ENCODE measurements around the gene MPPED2.

MPPED2 gene, protein sequence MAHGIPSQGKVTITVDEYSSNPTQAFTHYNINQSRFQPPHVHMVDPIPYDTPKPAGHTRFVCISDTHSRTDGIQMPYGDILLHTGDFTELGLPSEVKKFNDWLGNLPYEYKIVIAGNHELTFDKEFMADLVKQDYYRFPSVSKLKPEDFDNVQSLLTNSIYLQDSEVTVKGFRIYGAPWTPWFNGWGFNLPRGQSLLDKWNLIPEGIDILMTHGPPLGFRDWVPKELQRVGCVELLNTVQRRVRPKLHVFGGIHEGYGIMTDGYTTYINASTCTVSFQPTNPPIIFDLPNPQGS

DNA sequence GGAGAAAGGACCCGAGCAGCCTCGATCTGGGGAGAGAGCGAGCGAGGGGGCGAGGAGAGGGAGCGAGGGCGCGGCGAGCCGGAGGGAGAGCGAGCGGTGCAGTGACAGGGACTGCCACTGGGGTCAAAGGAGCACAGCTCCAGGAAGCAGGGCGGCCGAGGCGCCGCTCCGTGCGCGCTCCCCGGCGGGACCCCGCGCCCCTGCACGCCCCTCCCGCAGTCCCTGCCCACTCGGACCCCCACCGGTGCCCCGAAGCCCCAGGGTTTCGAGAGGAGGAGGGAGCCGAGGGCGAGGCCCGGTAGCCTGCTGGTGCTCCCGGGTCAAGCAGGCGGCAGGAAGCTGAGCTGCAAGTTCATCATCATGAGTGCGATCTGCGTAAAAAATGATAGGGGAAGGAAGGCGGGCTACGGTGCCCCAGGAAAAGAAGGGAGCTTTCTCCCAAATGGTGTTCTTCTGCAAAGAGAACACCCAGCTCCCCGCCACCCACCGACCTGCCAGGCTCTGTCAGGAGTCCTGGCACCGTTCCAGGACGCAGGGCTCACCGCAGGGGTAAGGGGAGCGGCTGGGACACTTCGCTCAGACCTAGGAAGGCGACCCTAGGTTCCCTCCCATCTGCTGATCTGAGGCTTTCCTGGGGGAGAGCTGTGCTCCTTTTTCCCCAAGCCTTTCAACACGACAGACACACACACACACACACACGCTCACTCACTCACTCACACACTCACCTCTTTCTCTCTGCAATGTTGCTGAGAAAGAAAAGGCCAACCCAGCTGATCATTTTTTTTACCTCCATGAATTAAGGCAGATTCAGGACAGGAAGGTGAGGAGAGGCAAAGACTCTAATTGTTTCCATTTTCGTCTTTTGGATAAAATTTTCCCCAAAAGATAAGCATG, at the start of gene MPPED2:
TSS of gene MPPED2 (minus strand) at position 103 of the 894 bp plus-strand sequence. CDS start 5,980 bp downstream, outside the sequence.
- intact Hi-C loops (cut with DNase I; ENCODE audit: low total_unique reads) = no loop called here
- Histone ChIP-seq H3K4me1 (peaks cover 0 to 15% (median 9%) of the 10 kb centered on the region in 4 donors), H3K9me3 (no peaks in the 10 kb centered on the region), H3K36me3 (no peaks in the 10 kb centered on the region), H3K27ac (peak within 1 kb of the TSS; percentile 75 to 81), H3K27me3 (no peaks in the 10 kb centered on the region), H3K4me3 (peak within 1 kb of the TSS; percentile 78 to 81)
- peak; percentile 25 to 65 for DNase-seq
- TF ChIP-seq, protein P1, sequence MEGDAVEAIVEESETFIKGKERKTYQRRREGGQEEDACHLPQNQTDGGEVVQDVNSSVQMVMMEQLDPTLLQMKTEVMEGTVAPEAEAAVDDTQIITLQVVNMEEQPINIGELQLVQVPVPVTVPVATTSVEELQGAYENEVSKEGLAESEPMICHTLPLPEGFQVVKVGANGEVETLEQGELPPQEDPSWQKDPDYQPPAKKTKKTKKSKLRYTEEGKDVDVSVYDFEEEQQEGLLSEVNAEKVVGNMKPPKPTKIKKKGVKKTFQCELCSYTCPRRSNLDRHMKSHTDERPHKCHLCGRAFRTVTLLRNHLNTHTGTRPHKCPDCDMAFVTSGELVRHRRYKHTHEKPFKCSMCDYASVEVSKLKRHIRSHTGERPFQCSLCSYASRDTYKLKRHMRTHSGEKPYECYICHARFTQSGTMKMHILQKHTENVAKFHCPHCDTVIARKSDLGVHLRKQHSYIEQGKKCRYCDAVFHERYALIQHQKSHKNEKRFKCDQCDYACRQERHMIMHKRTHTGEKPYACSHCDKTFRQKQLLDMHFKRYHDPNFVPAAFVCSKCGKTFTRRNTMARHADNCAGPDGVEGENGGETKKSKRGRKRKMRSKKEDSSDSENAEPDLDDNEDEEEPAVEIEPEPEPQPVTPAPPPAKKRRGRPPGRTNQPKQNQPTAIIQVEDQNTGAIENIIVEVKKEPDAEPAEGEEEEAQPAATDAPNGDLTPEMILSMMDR (IDR thresholded peaks at IDR 0.05) = peak; percentile 21 to 46

DNA sequence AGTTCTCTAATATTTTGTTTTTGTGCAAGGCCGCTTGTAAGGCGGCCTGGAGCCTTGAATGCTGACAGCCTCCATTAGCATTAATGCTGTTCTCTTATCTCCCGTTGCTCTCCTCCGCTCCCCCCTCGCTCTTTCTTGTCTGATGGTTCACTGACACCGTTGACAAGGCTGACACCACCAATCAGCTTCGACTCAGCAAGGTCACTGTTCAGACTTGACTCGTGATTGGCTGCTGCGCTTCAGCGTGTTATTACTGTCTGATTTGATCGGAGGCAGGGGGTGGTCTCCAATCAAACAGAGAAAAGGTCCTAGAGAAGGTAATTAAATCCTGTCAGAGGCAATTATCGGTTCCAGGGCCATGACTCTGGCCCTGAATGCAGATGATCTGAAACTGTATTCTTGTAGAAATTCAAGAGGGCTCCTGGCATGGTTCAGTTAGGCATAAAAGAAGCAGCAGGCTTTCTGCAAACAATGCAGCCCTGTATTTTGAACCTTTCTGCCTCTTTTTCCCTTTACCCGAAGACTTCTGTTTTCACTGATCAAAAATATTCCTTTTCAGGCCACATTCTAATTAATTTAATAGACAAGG, 49.3 kb upstream of the MPPED2 start:
- DNase-seq = no peak
- H3K4me1 ChIP-seq = no peaks in the 10 kb centered on the region
- no peak overlapping the region for H3K4me3 ChIP-seq
- H3K36me3 ChIP-seq = no peaks in the 10 kb centered on the region
- intact Hi-C loops (cut with DNase I; ENCODE audit: low total_unique reads) = no loop called here
- no peaks in the 10 kb centered on the region for H3K9me3 ChIP-seq
- TF ChIP-seq, protein P1 (IDR thresholded peaks at IDR 0.05) = no peak
- H3K27ac ChIP-seq = no peak overlapping the region
- no peaks in the 10 kb centered on the region for H3K27me3 ChIP-seq

DNA sequence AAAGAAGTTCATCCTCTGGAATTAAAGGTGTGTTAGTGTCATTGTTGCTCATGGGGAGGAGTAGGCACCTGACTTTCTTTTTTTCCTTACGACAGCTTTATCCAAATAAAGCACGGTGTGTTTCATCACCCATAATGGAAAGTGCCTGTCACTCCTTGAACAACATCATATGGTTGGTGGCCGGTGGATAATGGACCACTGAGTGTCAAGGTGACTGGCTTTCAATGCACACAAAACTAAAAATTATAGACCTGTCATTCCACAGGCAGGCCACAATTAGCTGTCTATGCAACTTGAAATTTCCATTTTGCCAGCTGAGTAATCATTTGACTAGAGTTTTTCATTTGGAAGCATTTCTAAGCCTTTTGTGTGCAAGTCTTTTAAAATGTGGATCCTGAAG, 45.0 kb upstream of the MPPED2 start:
- no peak for DNase-seq
- intact Hi-C loops (cut with DNase I; ENCODE audit: low total_unique reads) = no loop called here
- TF ChIP-seq, protein P1 (IDR thresholded peaks at IDR 0.05) = no peak
- no peak overlapping the region for H3K27ac ChIP-seq
- H3K9me3 ChIP-seq = no peaks in the 10 kb centered on the region
- H3K4me3 ChIP-seq = no peak overlapping the region
- no peaks in the 10 kb centered on the region for H3K4me1 ChIP-seq
- H3K27me3 ChIP-seq = no peaks in the 10 kb centered on the region
- H3K36me3 ChIP-seq = no peaks in the 10 kb centered on the region

DNA sequence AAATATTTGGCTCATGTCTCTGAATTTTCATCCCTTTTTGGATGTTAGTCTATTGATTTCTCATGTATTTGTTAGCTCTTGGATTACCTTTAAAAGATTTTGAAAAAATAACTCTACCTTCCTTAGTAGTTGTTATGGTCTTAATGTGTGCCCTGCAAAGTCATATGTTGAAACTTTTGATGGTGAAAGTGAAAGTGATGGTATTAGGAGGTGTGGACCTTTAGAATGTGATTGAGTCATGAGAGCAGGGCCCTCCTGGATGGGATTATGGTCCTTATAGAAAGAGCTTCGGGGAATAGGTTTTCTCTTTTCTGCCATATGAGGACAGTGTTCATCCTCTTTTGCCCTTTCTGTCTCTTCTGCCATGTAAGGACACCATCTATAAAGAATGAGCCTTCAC, 33.6 kb upstream of the MPPED2 start:
- Histone ChIP-seq H3K27me3 (no peaks in the 10 kb centered on the region), H3K27ac (no peak overlapping the region), H3K36me3 (no peaks in the 10 kb centered on the region), H3K4me3 (no peak overlapping the region), H3K4me1 (no peaks in the 10 kb centered on the region), H3K9me3 (no peaks in the 10 kb centered on the region)
- no peak for DNase-seq
- TF ChIP-seq, protein P1 (IDR thresholded peaks at IDR 0.05) = no peak
- intact Hi-C loops (cut with DNase I; ENCODE audit: low total_unique reads) = no loop called here

DNA sequence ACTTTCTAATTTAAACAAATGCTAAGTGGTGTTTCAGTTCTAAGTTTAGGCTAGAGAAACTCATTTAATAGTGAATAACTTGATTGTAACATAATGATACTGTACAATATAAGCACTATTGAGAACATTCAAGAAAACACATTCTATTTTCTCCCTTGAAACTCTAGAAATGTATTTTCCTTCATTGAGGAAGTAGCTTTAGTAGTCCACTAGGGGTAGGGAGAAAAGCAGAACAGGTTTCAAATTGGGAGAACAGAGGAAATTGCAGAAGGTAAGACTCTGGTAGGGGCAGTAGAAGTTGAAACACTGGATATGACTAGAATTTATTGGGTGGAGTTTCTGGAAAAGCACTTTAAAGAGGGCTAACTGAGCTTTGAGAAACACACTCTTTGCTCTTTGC, 31.6 kb upstream of the MPPED2 start:
- Histone ChIP-seq H3K9me3 (no peaks in the 10 kb centered on the region), H3K36me3 (no peaks in the 10 kb centered on the region), H3K4me3 (no peak overlapping the region), H3K4me1 (no peaks in the 10 kb centered on the region), H3K27me3 (no peaks in the 10 kb centered on the region), H3K27ac (no peak overlapping the region)
- intact Hi-C loops (cut with DNase I; ENCODE audit: low total_unique reads) = no loop called here
- no peak for DNase-seq
- TF ChIP-seq, protein P1 (IDR thresholded peaks at IDR 0.05) = no peak

All from tibial artery (tissue), 4 donors.